Left ventricle myocardium inferior (tissue), 1 donor: ENCODE data around the gene GOLGA1. TPM values are rescaled to one million over a fixed set of nuclear protein-coding genes. Genes with fewer than 3 reads are reported as not detected.
A peak's percentile ranks its signal among the peaks of the same experiment; 100 is the strongest.

ENCODE experiments used
- DNase-seq: peaks from one replicate; pipeline ENCODE4 v3.0.0-alpha.2; 2020
- H3K27ac ChIP-seq: fragments of 200-600 bp; replicated peaks from 2 replicates; pipeline ENCODE4 v1.8.0; 2021
- H3K27me3 ChIP-seq: fragments of 200-600 bp; 2 replicates; pipeline ENCODE4 v1.8.0; 2021; ENCODE audit warnings: low read depth
- H3K36me3 ChIP-seq: fragments of 200-600 bp; 2 replicates; pipeline ENCODE4 v1.8.0; 2021
- H3K4me1 ChIP-seq: fragments of 200-600 bp; 2 replicates; pipeline ENCODE4 v1.8.0; 2021
- H3K4me3 ChIP-seq: fragments of 200-600 bp; 2 replicates; pipeline ENCODE4 v1.8.0; 2021; ENCODE audit warnings: mild to moderate bottlenecking, moderate library complexity
- H3K9me3 ChIP-seq: fragments of 200-600 bp; replicated peaks from 2 replicates; pipeline ENCODE4 v1.8.0; 2021
- intact Hi-C: fragments of 100-400 bp; cut with micrococcal nuclease; formaldehyde crosslinking; loops from one replicate; pipeline ENCODE4 v1.11.0; 2022
- total RNA-seq: library from RNA; stranded (reverse); fragmentation: NEBNext Ultra II Directional; extraction: Animal tissue kit (Norgen Biotek cat#: 25700); gene quantifications from one replicate; pipeline ENCODE4 v1.2.1, GENCODE V29; 2021
- TF ChIP-seq, protein P1 (sequence below): fragments of 200-600 bp; IDR thresholded peaks from 2 replicates; pipeline ENCODE4 v1.8.0; 2021; ENCODE audit warnings: antibody characterized with exemption, mild to moderate bottlenecking, borderline replicate concordance
- donor health status: DM: no; HTN: yes; CAD: no; lungs with severe emphysema.

Gene GOLGA1
- total RNA-seq, 1 donor from 2014 or later, result 17.9 TPM

DNA sequence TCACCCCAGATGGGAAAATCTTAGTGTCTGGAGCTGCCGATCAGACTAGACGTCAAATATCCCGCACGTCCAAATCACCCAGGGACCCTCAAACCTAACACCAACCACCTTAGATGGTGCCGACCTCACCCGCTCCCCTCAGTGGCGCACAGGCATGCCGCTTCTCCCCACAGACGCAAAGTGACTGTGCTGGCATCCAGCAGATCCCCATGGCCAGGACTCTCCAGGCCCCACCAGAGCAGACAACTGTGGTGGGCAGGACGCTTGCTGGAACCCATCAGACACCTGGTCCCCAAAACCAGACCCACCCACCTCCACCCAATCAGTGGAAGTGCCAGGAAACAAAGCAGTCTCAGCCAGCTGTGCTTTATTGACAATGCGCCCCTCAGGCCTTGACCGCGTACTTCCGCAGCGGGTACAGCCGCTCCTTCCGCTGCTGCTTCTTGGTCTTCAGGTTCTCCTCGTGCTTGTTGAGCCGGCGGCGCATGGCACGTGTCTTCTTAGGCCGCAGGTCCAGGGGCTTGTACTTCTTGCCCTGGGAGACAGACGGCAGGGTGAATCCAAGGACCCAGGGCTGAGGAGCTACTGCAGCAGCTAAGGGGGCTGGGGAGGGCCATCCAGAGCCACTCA, 83.2 kb downstream of the GOLGA1 start:
- DNase-seq, result no peak
- TF ChIP-seq, protein P1, sequence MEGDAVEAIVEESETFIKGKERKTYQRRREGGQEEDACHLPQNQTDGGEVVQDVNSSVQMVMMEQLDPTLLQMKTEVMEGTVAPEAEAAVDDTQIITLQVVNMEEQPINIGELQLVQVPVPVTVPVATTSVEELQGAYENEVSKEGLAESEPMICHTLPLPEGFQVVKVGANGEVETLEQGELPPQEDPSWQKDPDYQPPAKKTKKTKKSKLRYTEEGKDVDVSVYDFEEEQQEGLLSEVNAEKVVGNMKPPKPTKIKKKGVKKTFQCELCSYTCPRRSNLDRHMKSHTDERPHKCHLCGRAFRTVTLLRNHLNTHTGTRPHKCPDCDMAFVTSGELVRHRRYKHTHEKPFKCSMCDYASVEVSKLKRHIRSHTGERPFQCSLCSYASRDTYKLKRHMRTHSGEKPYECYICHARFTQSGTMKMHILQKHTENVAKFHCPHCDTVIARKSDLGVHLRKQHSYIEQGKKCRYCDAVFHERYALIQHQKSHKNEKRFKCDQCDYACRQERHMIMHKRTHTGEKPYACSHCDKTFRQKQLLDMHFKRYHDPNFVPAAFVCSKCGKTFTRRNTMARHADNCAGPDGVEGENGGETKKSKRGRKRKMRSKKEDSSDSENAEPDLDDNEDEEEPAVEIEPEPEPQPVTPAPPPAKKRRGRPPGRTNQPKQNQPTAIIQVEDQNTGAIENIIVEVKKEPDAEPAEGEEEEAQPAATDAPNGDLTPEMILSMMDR, result no peak
- Histone ChIP-seq H3K9me3 (no peaks in the 10 kb centered on the region), H3K36me3 (peaks cover 37% of the 10 kb centered on the region), H3K4me3 (no peak overlapping the region), H3K27ac (no peak overlapping the region), H3K4me1 (peaks cover 51% of the 10 kb centered on the region), H3K27me3 (no peaks in the 10 kb centered on the region)
- intact Hi-C loops, result no loop called here

DNA sequence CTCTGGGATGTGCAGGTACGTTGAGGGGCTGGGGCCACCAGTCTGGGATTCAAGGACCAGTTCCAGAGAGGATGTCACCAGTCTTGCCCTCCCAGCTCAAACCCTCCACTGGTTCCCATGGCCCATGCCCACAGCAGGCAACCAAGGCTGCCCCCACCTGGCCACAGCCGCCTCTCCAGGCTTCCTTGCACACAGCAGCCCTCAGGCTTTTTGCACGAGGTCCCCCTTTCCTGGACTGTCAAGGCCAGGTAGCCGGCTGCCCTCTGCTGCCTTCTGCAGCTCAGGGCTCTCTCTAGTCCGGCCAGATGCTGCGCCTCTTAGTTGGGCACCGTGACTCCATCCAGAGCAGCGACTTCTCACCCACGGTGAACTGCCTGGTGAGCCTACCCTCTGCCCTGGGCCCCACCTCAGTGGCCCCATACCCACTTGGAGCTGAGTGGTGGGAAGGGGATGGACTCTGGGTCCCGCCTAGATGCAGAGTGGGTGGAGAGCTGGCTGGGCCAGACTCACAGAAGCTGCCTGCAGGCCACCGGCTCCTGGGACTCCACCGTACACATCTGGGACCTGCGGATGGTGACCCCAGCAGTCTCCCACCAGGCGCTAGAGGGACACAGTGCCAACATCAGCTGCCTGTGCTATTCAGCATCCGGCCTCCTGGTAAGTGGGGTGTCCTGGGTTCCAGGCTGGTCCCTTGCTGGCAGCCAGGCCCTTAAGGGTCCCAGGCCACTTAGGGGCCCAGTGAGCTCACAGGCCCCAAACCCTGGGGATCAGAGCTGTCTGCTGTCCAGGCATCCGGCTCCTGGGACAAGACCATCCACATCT, 84.7 kb downstream of the GOLGA1 start:
- Histone ChIP-seq H3K4me1 (peaks cover 53% of the 10 kb centered on the region), H3K4me3 (no peak overlapping the region), H3K27ac (no peak overlapping the region), H3K36me3 (peaks cover 37% of the 10 kb centered on the region), H3K9me3 (no peaks in the 10 kb centered on the region), H3K27me3 (no peaks in the 10 kb centered on the region)
- intact Hi-C loops, result no loop called here
- DNase-seq, result no peak
- TF ChIP-seq, protein P1, result peak; percentile 36

GRCh38 chr9:124855566-124855943, 85.3 kb downstream of the GOLGA1 start:
- no peaks in the 10 kb centered on the region for H3K27me3 ChIP-seq
- intact Hi-C loops, result no loop called here

DNA sequence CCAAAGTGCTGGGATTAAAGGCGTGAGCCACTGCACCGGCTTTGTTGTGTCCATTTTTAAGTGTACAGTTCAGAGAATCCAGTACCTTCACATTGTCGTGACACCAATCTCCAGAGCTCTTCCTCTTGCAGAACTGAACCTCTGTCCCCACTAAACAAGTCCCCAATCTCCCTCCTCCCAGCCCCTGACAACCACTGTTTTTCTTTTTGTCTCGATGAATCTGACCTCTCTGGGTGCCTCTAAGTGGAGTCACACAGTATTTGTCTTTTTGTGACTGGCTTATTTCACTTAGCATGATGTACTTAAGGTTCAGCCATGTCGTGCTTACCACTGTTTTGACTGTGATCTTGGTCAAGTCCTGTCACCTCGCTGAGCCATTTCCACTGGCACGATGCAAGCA, 86.1 kb downstream of the GOLGA1 start:
- peaks cover 49% of the 10 kb centered on the region for H3K4me1 ChIP-seq
- no peaks in the 10 kb centered on the region for H3K27me3 ChIP-seq
- peaks cover 29% of the 10 kb centered on the region for H3K36me3 ChIP-seq
- no peak overlapping the region for H3K4me3 ChIP-seq
- H3K9me3 ChIP-seq, result no peaks in the 10 kb centered on the region
- DNase-seq, result no peak
- no peak overlapping the region for H3K27ac ChIP-seq
- TF ChIP-seq, protein P1, result no peak
- intact Hi-C loops, result no loop called here

More at GRCh38 chr9:124855566-124855943, 85.3 kb downstream of the GOLGA1 start:
- Histone ChIP-seq H3K9me3 (no peaks in the 10 kb centered on the region), H3K27ac (no peak overlapping the region), H3K36me3 (peaks cover 36% of the 10 kb centered on the region), H3K4me3 (no peak overlapping the region), H3K4me1 (peaks cover 53% of the 10 kb centered on the region)
- no peak for DNase-seq
- TF ChIP-seq, protein P1, result no peak

DNA sequence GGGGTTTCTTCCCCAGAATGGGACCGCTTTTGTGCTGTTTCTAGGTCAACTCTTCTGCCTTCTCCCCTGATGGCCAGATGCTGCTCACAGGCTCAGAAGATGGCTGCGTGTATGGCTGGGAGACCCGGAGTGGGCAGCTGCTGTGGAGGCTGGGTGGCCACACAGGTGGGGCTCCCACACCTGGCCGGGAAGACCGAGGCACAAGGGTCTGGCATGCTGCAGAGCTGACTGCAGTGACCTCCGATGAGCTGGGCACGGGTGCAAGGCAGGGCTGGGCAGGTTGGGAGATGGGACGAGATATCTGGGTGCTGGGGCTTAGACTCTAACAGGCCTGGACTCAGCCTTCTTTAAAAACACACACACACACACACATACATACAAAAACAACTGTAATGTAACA, 86.7 kb downstream of the GOLGA1 start:
- Histone ChIP-seq H3K27ac (peak overlapping the region; percentile 95), H3K4me1 (peaks cover 49% of the 10 kb centered on the region), H3K9me3 (no peaks in the 10 kb centered on the region), H3K4me3 (no peak overlapping the region), H3K36me3 (peaks cover 22% of the 10 kb centered on the region), H3K27me3 (no peaks in the 10 kb centered on the region)
- TF ChIP-seq, protein P1, result no peak
- intact Hi-C loops, result no loop called here
- no peak for DNase-seq
